Transverse colon (tissue), 4 donors: Measurements from ENCODE around the gene GNAQ. TPM values are rescaled to one million over a fixed set of nuclear protein-coding genes. Genes with fewer than 3 reads are reported as not detected.

Experiments used
- DNase-seq: peaks from one replicate; pipeline ENCODE4 v3.0.0-alpha.2; 2019
- H3K27ac ChIP-seq, 4 donors: fragments of 200-600 bp; sonication (generic); 2 replicates each; pipeline ENCODE4 v1.5.1; 2016 to 2018; ENCODE audit warnings: inconsistent platforms in 4 of 4
- H3K27me3 ChIP-seq: fragments of 200-600 bp; sonication (generic); 2 replicates; pipeline ENCODE4 v1.5.1; 2017; ENCODE audit warnings: inconsistent platforms
- H3K36me3 ChIP-seq, 4 donors: fragments of 200-600 bp; sonication (generic); 2 replicates each; pipeline ENCODE4 v1.5.1; 2017 to 2019; ENCODE audit warnings: inconsistent platforms in 4 of 4
- H3K4me1 ChIP-seq, 4 donors: fragments of 200-600 bp; sonication (generic); 2 replicates each; pipeline ENCODE4 v1.5.1; 2017 to 2020; ENCODE audit warnings: inconsistent platforms in 4 of 4
- H3K4me3 ChIP-seq, 4 donors: fragments of 200-600 bp; sonication (generic); 1 replicate in 1 of 4; 2 replicates in 3 of 4; pipeline versions ENCODE4 v1.5.1 to v1.6.1; 2017 to 2019; ENCODE audit warnings: inconsistent platforms in 4 of 4
- H3K9me3 ChIP-seq, 2 donors: fragments of 200-600 bp; sonication (generic); 2 replicates each; pipeline ENCODE4 v1.5.1; 2017 to 2019; ENCODE audit warnings: inconsistent platforms in 2 of 2
- EP300 ChIP-seq: sonication (generic); formaldehyde crosslinking; IDR thresholded peaks from one replicate; pipeline ENCODE4 v1.6.1; 2017; ENCODE audit warnings: antibody characterized with exemption, low read depth
- POLR2A ChIP-seq: fragments of 450-650 bp; IDR thresholded peaks from one replicate; pipeline ENCODE4 v1.6.1; 2016; ENCODE audit warnings: antibody characterized with exemption, mild to moderate bottlenecking, moderate library complexity
- POLR2AphosphoS5 ChIP-seq, 3 donors: sonication (generic); formaldehyde crosslinking; IDR thresholded peaks; one replicate each; pipeline ENCODE4 v1.6.1; 2016; ENCODE audit warnings: antibody characterized with exemption in 3 of 3
- WGBS, 2 donors: methylation state at CpG; one replicate each; pipeline ENCODE4 v1.1.5; 2018; ENCODE audit warnings: low coverage in 1 of 2; 5-methylcytosine and 5-hydroxymethylcytosine counted together
- in situ Hi-C, 4 donors: fragments of 200-750 bp; cut with MboI; loops; one replicate each; pipeline versions ENCODE4 v1.15.0 to v1.15.1; 2017; ENCODE audit warnings: low sequenced_read_pairs in 3 of 4, low pct_ligation_motif_present in 1 of 4, low pct_unique_long_range_greater_than_20kb in 1 of 4
- intact Hi-C: fragments of 100-400 bp; cut with DNase I; formaldehyde crosslinking; loops from one replicate; pipeline ENCODE4 v1.15.1; 2023; ENCODE audit warnings: low total_unique reads
- total RNA-seq, 4 donors: library from RNA; depleted of rRNA; stranded (reverse); fragments of >200 nt; gene quantifications; one replicate each; pipeline ENCODE4 v1.1.0, GENCODE V29; 2016
- TF ChIP-seq, protein P1 (sequence below), 5 experiments: fragments of 200-600 bp in 3 of 5; fragments of 450-650 bp in 2 of 5; sonication (generic) in 3 of 5; IDR thresholded peaks; 1 replicate in 2 of 5; 2 replicates in 3 of 5; pipeline ENCODE4 v1.5.1; 2016 to 2017; ENCODE audit warnings: antibody characterized with exemption in 5 of 5, inconsistent platforms in 3 of 5, mild to moderate bottlenecking in 2 of 5, moderate library complexity in 1 of 5

GNAQ gene
- total RNA-seq, 4 donors from 2014 or later, result 36.3 to 54.9 (median 47.1) TPM

DNA sequence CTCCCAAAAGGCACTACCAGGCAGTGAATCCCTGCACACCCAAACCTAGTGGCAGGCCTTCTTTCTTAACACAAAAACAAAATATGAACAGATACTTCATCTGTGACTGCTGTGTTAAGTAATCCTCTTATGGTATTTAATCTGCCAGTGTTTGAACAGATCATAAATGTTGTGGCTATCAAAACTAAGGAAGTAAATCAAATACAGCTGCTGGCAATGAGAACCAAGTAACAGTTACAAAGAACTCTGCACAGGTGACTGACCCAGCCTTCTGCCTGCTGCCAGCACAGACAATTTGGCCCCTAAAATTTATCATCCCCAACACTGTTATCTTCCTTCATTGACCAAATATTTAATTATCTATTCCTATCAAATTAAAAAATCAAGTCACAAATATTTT, 78.0 kb downstream of the GNAQ start:
- Histone ChIP-seq H3K27me3 (no peaks in the 10 kb centered on the region), H3K36me3 (no peaks in the 10 kb centered on the region), H3K9me3 (no peaks in the 10 kb centered on the region), H3K4me3 (no peak overlapping the region), H3K4me1 (peaks cover 19 to 79% (median 38%) of the 10 kb centered on the region in 4 donors), H3K27ac (peak overlapping the region; percentile 26 to 52 (median 40))
- in situ Hi-C loops, result no loop called here
- TF ChIP-seq EP300 (no peak), POLR2A (no peak), POLR2AphosphoS5 (IDR thresholded peaks at IDR 0.05) (no peak)
- TF ChIP-seq, protein P1, sequence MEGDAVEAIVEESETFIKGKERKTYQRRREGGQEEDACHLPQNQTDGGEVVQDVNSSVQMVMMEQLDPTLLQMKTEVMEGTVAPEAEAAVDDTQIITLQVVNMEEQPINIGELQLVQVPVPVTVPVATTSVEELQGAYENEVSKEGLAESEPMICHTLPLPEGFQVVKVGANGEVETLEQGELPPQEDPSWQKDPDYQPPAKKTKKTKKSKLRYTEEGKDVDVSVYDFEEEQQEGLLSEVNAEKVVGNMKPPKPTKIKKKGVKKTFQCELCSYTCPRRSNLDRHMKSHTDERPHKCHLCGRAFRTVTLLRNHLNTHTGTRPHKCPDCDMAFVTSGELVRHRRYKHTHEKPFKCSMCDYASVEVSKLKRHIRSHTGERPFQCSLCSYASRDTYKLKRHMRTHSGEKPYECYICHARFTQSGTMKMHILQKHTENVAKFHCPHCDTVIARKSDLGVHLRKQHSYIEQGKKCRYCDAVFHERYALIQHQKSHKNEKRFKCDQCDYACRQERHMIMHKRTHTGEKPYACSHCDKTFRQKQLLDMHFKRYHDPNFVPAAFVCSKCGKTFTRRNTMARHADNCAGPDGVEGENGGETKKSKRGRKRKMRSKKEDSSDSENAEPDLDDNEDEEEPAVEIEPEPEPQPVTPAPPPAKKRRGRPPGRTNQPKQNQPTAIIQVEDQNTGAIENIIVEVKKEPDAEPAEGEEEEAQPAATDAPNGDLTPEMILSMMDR (IDR thresholded peaks at IDR 0.05), result no peak
- no peak for DNase-seq
- intact Hi-C loops, result no loop called here

DNA sequence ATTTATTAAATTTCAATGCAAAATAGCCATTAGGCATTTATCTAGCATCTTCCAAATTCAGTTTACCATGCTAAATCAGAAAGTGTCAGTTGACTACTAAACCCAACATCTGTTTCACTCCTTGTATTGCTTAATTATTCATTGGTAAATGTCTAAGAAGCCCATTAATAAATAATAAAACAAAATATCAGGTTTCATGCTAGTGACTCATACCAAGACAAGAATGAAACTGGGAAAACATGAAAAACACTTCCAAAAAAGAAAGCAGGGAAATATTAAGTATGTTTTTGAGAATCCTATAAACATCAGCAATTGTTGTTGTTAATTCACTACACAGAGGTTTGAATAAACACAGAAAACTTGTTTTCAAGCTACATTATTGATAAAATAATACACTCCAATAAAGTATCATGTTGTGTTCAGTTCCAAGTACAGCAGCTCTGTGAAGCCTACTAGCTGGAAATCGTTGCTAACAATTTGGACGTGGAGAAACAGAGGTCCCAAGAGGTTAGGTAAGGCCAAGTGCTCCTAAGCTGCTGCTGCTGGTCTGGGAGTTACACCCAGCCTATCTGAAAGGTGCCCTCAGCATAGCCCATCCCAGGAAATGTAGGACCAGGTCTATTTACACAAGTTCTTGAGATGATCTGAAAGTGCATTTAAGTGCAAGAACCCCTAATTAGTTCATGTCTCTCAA, 78.8 kb downstream of the GNAQ start:
- in situ Hi-C loops, result no loop called here
- no peak overlapping the region for H3K4me3 ChIP-seq
- WGBS, 2 donors, result 8 to 9% methylated on average over 2 of the region's 2 CpGs
- H3K27ac ChIP-seq, result peak overlapping the region; percentile 1 to 52 (median 40)
- TF ChIP-seq, protein P1 (IDR thresholded peaks at IDR 0.05), result no peak
- TF ChIP-seq POLR2A (no peak), EP300 (no peak), POLR2AphosphoS5 (IDR thresholded peaks at IDR 0.05) (no peak)
- no peak for DNase-seq
- no peaks in the 10 kb centered on the region for H3K27me3 ChIP-seq
- no peaks in the 10 kb centered on the region for H3K36me3 ChIP-seq
- intact Hi-C loops, result no loop called here
- no peaks in the 10 kb centered on the region for H3K9me3 ChIP-seq
- peaks cover 20 to 83% (median 41%) of the 10 kb centered on the region in 4 donors for H3K4me1 ChIP-seq

- no peaks in the 10 kb centered on the region for H3K9me3 ChIP-seq
- peaks cover 34 to 91% (median 54%) of the 10 kb centered on the region in 4 donors for H3K4me1 ChIP-seq
- no peaks in the 10 kb centered on the region for H3K36me3 ChIP-seq
- H3K4me3 ChIP-seq, result no peak overlapping the region
- in situ Hi-C loops (no loop called here), intact Hi-C loops (no loop called here)
- no peaks in the 10 kb centered on the region for H3K27me3 ChIP-seq
- no peak for DNase-seq
- no peak overlapping the region for H3K27ac ChIP-seq
- TF ChIP-seq EP300, result no peak
- TF ChIP-seq, protein P1 (IDR thresholded peaks at IDR 0.05), result no peak
- no peak for TF ChIP-seq POLR2AphosphoS5 (IDR thresholded peaks at IDR 0.05)
- no peak for TF ChIP-seq POLR2A
- WGBS, 2 donors, result 72% methylated on average over 1 of the region's 1 CpG; no CpG with 5 or more reads in 1 of the 2 donors
These were observed 80.2 kb downstream of the GNAQ start for GRCh38 chr9:77951369-77951768.

GRCh38 chr9:77949751-77950436, 81.7 kb downstream of the GNAQ start:
- in situ Hi-C loops (no loop called here), intact Hi-C loops (no loop called here)
- no peak for DNase-seq
- Histone ChIP-seq H3K36me3 (no peaks in the 10 kb centered on the region), H3K4me1 (peaks cover 46 to 98% (median 67%) of the 10 kb centered on the region in 4 donors), H3K4me3 (no peak overlapping the region), H3K27me3 (no peaks in the 10 kb centered on the region), H3K9me3 (no peaks in the 10 kb centered on the region), H3K27ac (no peak overlapping the region)
- WGBS, 2 donors, result 66 to 71% methylated on average over 5 of the region's 5 CpGs
- TF ChIP-seq EP300 (no peak), POLR2A (no peak), POLR2AphosphoS5 (IDR thresholded peaks at IDR 0.05) (no peak)
- TF ChIP-seq, protein P1 (IDR thresholded peaks at IDR 0.05), result no peak
